Measurements from ENCODE around the gene HOXD3. TPM values are rescaled to one million over a fixed set of nuclear protein-coding genes. Genes with fewer than 3 reads are reported as not detected.

The HOXD3 gene
- total RNA-seq, 2 experiments from 2014 or later = not detected

DNA sequence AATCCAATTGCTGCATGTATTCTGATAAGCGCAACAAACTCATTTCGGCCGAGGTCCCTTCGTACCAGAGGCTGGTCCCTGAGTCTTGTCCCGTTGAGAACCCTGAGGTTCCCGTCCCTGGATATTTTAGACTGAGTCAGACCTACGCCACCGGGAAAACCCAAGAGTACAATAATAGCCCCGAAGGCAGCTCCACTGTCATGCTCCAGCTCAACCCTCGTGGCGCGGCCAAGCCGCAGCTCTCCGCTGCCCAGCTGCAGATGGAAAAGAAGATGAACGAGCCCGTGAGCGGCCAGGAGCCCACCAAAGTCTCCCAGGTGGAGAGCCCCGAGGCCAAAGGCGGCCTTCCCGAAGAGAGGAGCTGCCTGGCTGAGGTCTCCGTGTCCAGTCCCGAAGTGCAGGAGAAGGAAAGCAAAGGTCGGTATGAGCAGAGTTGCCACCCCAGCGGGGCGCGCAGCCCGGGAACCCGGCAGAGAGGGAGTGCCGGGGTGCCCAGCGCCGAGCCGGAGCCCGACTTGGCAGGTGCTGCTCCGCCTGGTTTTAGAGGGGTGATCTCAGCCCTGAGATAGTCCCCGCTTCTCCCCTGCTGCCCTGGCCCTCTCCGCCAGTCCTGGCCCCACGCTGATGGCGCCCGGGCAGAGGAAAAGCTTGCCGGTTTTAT lies 39.8 kb upstream of the HOXD3 start:
- H2AFZ ChIP-seq (ENCODE audit: low read length) = no peak overlapping the region
- H3K4me1 ChIP-seq (ENCODE audit: insufficient read depth, low read length, poor library complexity, severe bottlenecking) = no peaks in the 10 kb centered on the region
- no peaks in the 10 kb centered on the region for H3K9me3 ChIP-seq (ENCODE audit: low read length)
- POLR2A ChIA-PET = no interaction called here
- BruUV-seq (replicated peaks) = no TSS peak
- H3K9me2 ChIP-seq (ENCODE audit: insufficient read depth, low read length) = no peaks in the 10 kb centered on the region
- no peak for DNase-seq (ENCODE audit: low spot score)
- H3K79me2 ChIP-seq (ENCODE audit: insufficient read depth, low read depth, low read length) = no peaks in the 10 kb centered on the region
- H3K36me3 ChIP-seq (ENCODE audit: insufficient read depth, low read length) = no peaks in the 10 kb centered on the region
- TF ChIP-seq, protein P1, sequence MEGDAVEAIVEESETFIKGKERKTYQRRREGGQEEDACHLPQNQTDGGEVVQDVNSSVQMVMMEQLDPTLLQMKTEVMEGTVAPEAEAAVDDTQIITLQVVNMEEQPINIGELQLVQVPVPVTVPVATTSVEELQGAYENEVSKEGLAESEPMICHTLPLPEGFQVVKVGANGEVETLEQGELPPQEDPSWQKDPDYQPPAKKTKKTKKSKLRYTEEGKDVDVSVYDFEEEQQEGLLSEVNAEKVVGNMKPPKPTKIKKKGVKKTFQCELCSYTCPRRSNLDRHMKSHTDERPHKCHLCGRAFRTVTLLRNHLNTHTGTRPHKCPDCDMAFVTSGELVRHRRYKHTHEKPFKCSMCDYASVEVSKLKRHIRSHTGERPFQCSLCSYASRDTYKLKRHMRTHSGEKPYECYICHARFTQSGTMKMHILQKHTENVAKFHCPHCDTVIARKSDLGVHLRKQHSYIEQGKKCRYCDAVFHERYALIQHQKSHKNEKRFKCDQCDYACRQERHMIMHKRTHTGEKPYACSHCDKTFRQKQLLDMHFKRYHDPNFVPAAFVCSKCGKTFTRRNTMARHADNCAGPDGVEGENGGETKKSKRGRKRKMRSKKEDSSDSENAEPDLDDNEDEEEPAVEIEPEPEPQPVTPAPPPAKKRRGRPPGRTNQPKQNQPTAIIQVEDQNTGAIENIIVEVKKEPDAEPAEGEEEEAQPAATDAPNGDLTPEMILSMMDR (conservative IDR thresholded peaks at IDR 0.05; ENCODE audit: low read length) = no peak
- TF ChIP-seq EZH2phosphoT487 (IDR thresholded peaks at IDR 0.05; ENCODE audit: borderline replicate concordance, low read depth, low read length) = no peak
- CTCF ChIA-PET (ENCODE audit: unreplicated experiment) = no interaction called here
- H4K20me1 ChIP-seq (ENCODE audit: insufficient read depth, low read length) = no peaks in the 10 kb centered on the region
- intact Hi-C loops (cut with micrococcal nuclease; ENCODE audit: unreplicated experiment) = no loop called here
- H3K4me2 ChIP-seq (ENCODE audit: low read length) = no peak overlapping the region
- H3K27ac ChIP-seq (ENCODE audit: low read depth, low read length, poor library complexity, severe bottlenecking) = no peak overlapping the region
- no peak overlapping the region for H3K4me3 ChIP-seq (ENCODE audit: low read depth, low read length, poor library complexity, severe bottlenecking)

DNA sequence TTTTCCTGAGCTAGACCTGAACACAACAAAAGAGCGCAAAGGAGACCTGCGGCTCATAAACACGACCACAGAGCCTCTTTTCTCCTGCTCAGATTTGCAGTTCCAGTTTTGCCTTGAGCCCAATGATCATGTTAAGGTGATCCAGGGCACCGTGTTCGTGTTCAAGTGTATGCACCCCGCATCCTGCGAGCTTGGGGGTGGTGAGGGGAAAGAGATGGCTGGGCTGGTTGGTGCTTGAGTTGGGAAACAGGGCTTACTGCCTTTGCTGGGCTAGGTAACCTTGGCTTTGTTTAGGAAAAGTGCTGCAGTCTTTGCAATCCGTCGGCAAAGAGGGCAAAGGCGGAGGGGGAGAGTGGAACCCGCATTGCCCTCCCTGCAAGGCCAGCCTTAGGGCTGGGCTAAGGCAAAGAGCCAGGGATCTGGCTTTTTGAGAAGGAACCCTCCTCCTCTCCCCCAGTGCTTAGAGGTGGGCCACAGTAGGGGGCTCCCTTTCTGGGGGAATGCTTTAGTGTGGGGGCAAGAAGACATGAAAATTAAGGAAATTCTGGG lies 39.2 kb upstream of the HOXD3 start:
- ChIA-PET POLR2A (no interaction called here), CTCF (ENCODE audit: unreplicated experiment) (no interaction called here)
- BruUV-seq (replicated peaks) = no TSS peak
- Histone ChIP-seq H3K4me1 (ENCODE audit: insufficient read depth, low read length, poor library complexity, severe bottlenecking) (no peaks in the 10 kb centered on the region), H3K9me2 (ENCODE audit: insufficient read depth, low read length) (no peaks in the 10 kb centered on the region), H3K4me2 (ENCODE audit: low read length) (no peak overlapping the region), H3K27ac (ENCODE audit: low read depth, low read length, poor library complexity, severe bottlenecking) (no peak overlapping the region), H3K4me3 (ENCODE audit: low read depth, low read length, poor library complexity, severe bottlenecking) (no peak overlapping the region), H3K79me2 (ENCODE audit: insufficient read depth, low read depth, low read length) (no peaks in the 10 kb centered on the region), H2AFZ (ENCODE audit: low read length) (no peak overlapping the region), H4K20me1 (ENCODE audit: insufficient read depth, low read length) (no peaks in the 10 kb centered on the region), H3K36me3 (ENCODE audit: insufficient read depth, low read length) (no peaks in the 10 kb centered on the region), H3K9me3 (ENCODE audit: low read length) (no peaks in the 10 kb centered on the region)
- intact Hi-C loops (cut with micrococcal nuclease; ENCODE audit: unreplicated experiment) = no loop called here
- no peak for DNase-seq (ENCODE audit: low spot score)
- TF ChIP-seq, protein P1 (conservative IDR thresholded peaks at IDR 0.05; ENCODE audit: low read length) = no peak
- TF ChIP-seq EZH2phosphoT487 (IDR thresholded peaks at IDR 0.05; ENCODE audit: borderline replicate concordance, low read depth, low read length) = no peak

DNA sequence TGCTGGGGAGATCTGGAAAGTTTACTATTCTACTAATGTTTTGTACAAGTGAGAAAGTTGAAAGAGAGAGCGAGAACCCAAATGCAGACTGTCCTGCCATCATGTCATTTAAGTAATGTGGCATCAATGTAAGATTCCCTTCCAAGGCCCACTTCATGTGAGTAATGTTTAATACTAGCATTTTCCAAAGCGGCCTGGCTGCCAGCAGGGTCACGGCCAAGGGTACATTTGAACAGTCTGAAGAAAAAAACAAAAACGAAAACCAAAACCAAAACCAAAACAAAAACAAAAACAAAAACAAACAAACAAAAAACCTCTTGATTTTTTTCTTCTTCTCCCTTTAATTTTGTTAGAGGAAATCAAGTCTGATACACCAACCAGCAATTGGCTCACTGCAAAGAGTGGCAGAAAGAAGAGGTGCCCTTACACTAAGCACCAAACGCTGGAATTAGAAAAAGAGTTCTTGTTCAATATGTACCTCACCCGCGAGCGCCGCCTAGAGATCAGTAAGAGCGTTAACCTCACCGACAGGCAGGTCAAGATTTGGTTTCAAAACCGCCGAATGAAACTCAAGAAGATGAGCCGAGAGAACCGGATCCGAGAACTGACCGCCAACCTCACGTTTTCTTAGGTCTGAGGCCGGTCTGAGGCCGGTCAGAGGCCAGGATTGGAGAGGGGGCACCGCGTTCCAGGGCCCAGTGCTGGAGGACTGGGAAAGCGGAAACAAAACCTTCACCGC lies 38.3 kb upstream of the HOXD3 start:
- BruUV-seq (replicated peaks) = no TSS peak
- ChIA-PET CTCF (ENCODE audit: unreplicated experiment) (no interaction called here), POLR2A (no interaction called here)
- Histone ChIP-seq H3K4me3 (ENCODE audit: low read depth, low read length, poor library complexity, severe bottlenecking) (no peak overlapping the region), H3K79me2 (ENCODE audit: insufficient read depth, low read depth, low read length) (no peaks in the 10 kb centered on the region), H3K4me2 (ENCODE audit: low read length) (no peak overlapping the region), H3K36me3 (ENCODE audit: insufficient read depth, low read length) (no peaks in the 10 kb centered on the region), H2AFZ (ENCODE audit: low read length) (no peak overlapping the region), H3K27ac (ENCODE audit: low read depth, low read length, poor library complexity, severe bottlenecking) (no peak overlapping the region), H3K9me2 (ENCODE audit: insufficient read depth, low read length) (no peaks in the 10 kb centered on the region), H3K4me1 (ENCODE audit: insufficient read depth, low read length, poor library complexity, severe bottlenecking) (no peaks in the 10 kb centered on the region), H4K20me1 (ENCODE audit: insufficient read depth, low read length) (no peaks in the 10 kb centered on the region), H3K9me3 (ENCODE audit: low read length) (no peaks in the 10 kb centered on the region)
- no peak for TF ChIP-seq EZH2phosphoT487 (IDR thresholded peaks at IDR 0.05; ENCODE audit: borderline replicate concordance, low read depth, low read length)
- TF ChIP-seq, protein P1 (conservative IDR thresholded peaks at IDR 0.05; ENCODE audit: low read length) = peak; percentile 83
- intact Hi-C loops (cut with micrococcal nuclease; ENCODE audit: unreplicated experiment) = no loop called here
- DNase-seq (ENCODE audit: low spot score) = peak; percentile 50

Data from OCI-LY7 (cell line).